ENCODE measurements around the gene EWSR1. TPM values are rescaled to one million over a fixed set of nuclear protein-coding genes. Genes with fewer than 3 reads are reported as not detected.

EWSR1 gene
- total RNA-seq, 3 donors from 2014 or later (not counting 1 experiment from before 2014, with no cell fraction given) = 366 to 387 (median 382) TPM

DNA sequence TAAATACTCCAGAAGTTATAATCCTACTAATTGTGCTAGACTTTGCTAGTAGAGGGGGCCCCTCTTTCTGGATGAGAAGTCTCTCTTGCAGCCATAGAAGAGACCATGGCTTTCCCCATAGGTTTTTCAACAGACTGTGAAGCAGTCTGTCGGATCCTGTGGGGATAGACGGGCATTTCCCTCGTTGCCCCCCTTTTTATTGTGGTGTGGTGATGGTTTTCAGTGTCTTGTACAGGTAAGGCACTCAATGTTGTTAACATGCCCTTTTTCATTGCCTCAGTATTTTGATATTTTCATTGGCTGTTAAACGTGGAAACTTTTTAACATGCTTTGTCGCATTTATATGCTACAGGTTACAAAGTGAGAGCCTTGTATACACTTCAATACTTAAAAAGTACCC is 22.0 kb downstream of the EWSR1 start:
- 88% methylated on average over 5 of the region's 5 CpGs for WGBS (ENCODE audit: insufficient coverage)
- Mint-ChIP-seq H3K4me1 (peaks cover 32 to 39% of the 10 kb centered on the region in 2 donors), H3K4me3 (no peak overlapping the region), H3K36me3 (peaks cover 41% of the 10 kb centered on the region), H3K9me3 (no peaks in the 10 kb centered on the region), H3K27me3 (ENCODE audit: low read depth in 2 of 2) (no peaks in the 10 kb centered on the region), H3K27ac (no peak overlapping the region)
- H3K27ac ChIP-seq (ENCODE audit: low read length) = no peak overlapping the region
- H3K9me3 ChIP-seq (ENCODE audit: control insufficient read depth, insufficient read depth, low read length) = no peaks in the 10 kb centered on the region
- intact Hi-C loops (cut with micrococcal nuclease) = no loop called here
- H3K36me3 ChIP-seq (ENCODE audit: control insufficient read depth, insufficient read depth, low read length) = peaks cover 92% of the 10 kb centered on the region
- no peaks in the 10 kb centered on the region for H3K4me1 ChIP-seq (ENCODE audit: control insufficient read depth, insufficient read depth, low read length)
- no peak overlapping the region for H3K4me3 ChIP-seq (ENCODE audit: low read length)
- H3K27me3 ChIP-seq (ENCODE audit: control insufficient read depth, insufficient read depth, low read length) = no peaks in the 10 kb centered on the region
- ATAC-seq = no peak
- TF ChIP-seq, protein P1, sequence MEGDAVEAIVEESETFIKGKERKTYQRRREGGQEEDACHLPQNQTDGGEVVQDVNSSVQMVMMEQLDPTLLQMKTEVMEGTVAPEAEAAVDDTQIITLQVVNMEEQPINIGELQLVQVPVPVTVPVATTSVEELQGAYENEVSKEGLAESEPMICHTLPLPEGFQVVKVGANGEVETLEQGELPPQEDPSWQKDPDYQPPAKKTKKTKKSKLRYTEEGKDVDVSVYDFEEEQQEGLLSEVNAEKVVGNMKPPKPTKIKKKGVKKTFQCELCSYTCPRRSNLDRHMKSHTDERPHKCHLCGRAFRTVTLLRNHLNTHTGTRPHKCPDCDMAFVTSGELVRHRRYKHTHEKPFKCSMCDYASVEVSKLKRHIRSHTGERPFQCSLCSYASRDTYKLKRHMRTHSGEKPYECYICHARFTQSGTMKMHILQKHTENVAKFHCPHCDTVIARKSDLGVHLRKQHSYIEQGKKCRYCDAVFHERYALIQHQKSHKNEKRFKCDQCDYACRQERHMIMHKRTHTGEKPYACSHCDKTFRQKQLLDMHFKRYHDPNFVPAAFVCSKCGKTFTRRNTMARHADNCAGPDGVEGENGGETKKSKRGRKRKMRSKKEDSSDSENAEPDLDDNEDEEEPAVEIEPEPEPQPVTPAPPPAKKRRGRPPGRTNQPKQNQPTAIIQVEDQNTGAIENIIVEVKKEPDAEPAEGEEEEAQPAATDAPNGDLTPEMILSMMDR (IDR thresholded peaks at IDR 0.05) = no peak
- DNase-seq = no peak

GRCh38 chr22:29291215-29291614 is 23.1 kb downstream of the EWSR1 start:
- no peaks in the 10 kb centered on the region for H3K9me3 Mint-ChIP-seq
- H3K27ac Mint-ChIP-seq = no peak overlapping the region
- Histone ChIP-seq H3K36me3 (ENCODE audit: control insufficient read depth, insufficient read depth, low read length) (peaks cover 94% of the 10 kb centered on the region), H3K9me3 (ENCODE audit: control insufficient read depth, insufficient read depth, low read length) (no peaks in the 10 kb centered on the region), H3K27ac (ENCODE audit: low read length) (no peak overlapping the region), H3K4me3 (ENCODE audit: low read length) (no peak overlapping the region), H3K4me1 (ENCODE audit: control insufficient read depth, insufficient read depth, low read length) (no peaks in the 10 kb centered on the region), H3K27me3 (ENCODE audit: control insufficient read depth, insufficient read depth, low read length) (no peaks in the 10 kb centered on the region)
- intact Hi-C loops (cut with micrococcal nuclease) = no loop called here
- DNase-seq (no peak), ATAC-seq (peak in 1 of 3 donors; percentile 15)
- no peaks in the 10 kb centered on the region for H3K27me3 Mint-ChIP-seq (ENCODE audit: low read depth in 2 of 2)
- H3K4me1 Mint-ChIP-seq = peaks cover 32 to 34% of the 10 kb centered on the region in 2 donors
- TF ChIP-seq, protein P1 (IDR thresholded peaks at IDR 0.05) = no peak
- H3K36me3 Mint-ChIP-seq = peaks cover 41% of the 10 kb centered on the region
- H3K4me3 Mint-ChIP-seq = no peak overlapping the region
- WGBS (ENCODE audit: insufficient coverage) = 91% methylated on average over 6 of the region's 7 CpGs

DNA sequence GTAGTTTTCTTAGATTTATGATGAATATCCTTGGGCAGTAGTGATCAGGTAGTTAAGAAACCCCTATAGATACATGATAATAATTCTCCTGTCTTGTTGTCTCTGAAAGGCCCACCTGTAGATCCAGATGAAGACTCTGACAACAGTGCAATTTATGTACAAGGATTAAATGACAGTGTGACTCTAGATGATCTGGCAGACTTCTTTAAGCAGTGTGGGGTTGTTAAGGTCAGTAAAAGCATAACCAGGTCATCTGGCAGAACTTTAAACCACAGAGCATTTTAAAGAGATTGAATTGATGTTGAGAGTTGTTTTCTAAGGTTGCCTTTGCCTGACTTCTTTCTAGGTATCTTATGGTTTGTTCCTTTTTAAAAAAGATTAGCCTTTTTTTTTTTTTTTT is 24.3 kb downstream of the EWSR1 start:
- Mint-ChIP-seq H3K27ac (peak overlapping the region; percentile 38 to 58), H3K36me3 (peaks cover 31% of the 10 kb centered on the region), H3K4me3 (no peak overlapping the region), H3K9me3 (no peaks in the 10 kb centered on the region), H3K27me3 (ENCODE audit: low read depth in 2 of 2) (no peaks in the 10 kb centered on the region), H3K4me1 (peaks cover 25 to 26% of the 10 kb centered on the region in 2 donors)
- no peak for DNase-seq
- intact Hi-C loops (cut with micrococcal nuclease) = no loop called here
- no peaks in the 10 kb centered on the region for H3K27me3 ChIP-seq (ENCODE audit: control insufficient read depth, insufficient read depth, low read length)
- no peaks in the 10 kb centered on the region for H3K4me1 ChIP-seq (ENCODE audit: control insufficient read depth, insufficient read depth, low read length)
- H3K27ac ChIP-seq (ENCODE audit: low read length) = no peak overlapping the region
- H3K9me3 ChIP-seq (ENCODE audit: control insufficient read depth, insufficient read depth, low read length) = no peaks in the 10 kb centered on the region
- no peak overlapping the region for H3K4me3 ChIP-seq (ENCODE audit: low read length)
- TF ChIP-seq, protein P1 (IDR thresholded peaks at IDR 0.05) = no peak
- peaks cover 99% of the 10 kb centered on the region for H3K36me3 ChIP-seq (ENCODE audit: control insufficient read depth, insufficient read depth, low read length)
- ATAC-seq = peak in 1 of 3 donors; percentile 7

DNA sequence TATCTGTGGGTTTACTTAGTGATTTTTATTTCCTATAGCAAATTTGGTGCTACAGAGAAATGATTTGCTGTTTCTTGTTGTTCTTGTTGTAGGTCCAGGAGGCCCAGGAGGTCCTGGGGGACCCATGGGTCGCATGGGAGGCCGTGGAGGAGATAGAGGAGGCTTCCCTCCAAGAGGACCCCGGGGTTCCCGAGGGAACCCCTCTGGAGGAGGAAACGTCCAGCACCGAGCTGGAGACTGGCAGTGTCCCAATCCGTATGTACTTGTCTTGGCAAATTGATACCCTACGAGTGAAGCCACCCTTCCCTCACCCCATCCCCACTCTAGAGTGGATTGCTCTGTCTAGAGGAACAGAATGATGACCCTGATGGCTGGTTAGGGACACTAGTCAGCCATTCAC is 30.6 kb downstream of the EWSR1 start:
- H3K27ac Mint-ChIP-seq = peak overlapping the region; percentile 56 to 77
- DNase-seq = no peak

More for the DNA sequence above, 30.6 kb downstream of the EWSR1 start:
- no peaks in the 10 kb centered on the region for H3K9me3 Mint-ChIP-seq
- H3K9me3 ChIP-seq (ENCODE audit: control insufficient read depth, insufficient read depth, low read length) = no peaks in the 10 kb centered on the region
- intact Hi-C loops (cut with micrococcal nuclease) = no loop called here
- no peak overlapping the region for H3K27ac ChIP-seq (ENCODE audit: low read length)
- H3K4me1 ChIP-seq (ENCODE audit: control insufficient read depth, insufficient read depth, low read length) = no peaks in the 10 kb centered on the region
- peak in 1 of 3 donors; percentile 10 for ATAC-seq
- H3K27me3 ChIP-seq (ENCODE audit: control insufficient read depth, insufficient read depth, low read length) = no peaks in the 10 kb centered on the region
- no peaks in the 10 kb centered on the region for H3K27me3 Mint-ChIP-seq (ENCODE audit: low read depth in 2 of 2)
- H3K4me3 ChIP-seq (ENCODE audit: low read length) = no peak overlapping the region
- 94% methylated on average over 8 of the region's 8 CpGs for WGBS (ENCODE audit: insufficient coverage)
- TF ChIP-seq, protein P1 (IDR thresholded peaks at IDR 0.05) = no peak
- peaks cover 19% of the 10 kb centered on the region for H3K36me3 Mint-ChIP-seq
- H3K4me3 Mint-ChIP-seq = no peak overlapping the region
- H3K36me3 ChIP-seq (ENCODE audit: control insufficient read depth, insufficient read depth, low read length) = peaks cover 70% of the 10 kb centered on the region
- peaks cover 8 to 20% of the 10 kb centered on the region in 2 donors for H3K4me1 Mint-ChIP-seq

Data from natural killer cell (primary cell).